GM19193 (cell line): Measurements from ENCODE around the gene NUP98.

Source experiments
- POLR2A ChIP-seq: IDR thresholded peaks from 4 replicates; pipeline ENCODE4 v1.6.1; 2011; ENCODE audit not compliant: insufficient read depth, insufficient read length; ENCODE audit errors: extremely low read depth

Gene NUP98

DNA sequence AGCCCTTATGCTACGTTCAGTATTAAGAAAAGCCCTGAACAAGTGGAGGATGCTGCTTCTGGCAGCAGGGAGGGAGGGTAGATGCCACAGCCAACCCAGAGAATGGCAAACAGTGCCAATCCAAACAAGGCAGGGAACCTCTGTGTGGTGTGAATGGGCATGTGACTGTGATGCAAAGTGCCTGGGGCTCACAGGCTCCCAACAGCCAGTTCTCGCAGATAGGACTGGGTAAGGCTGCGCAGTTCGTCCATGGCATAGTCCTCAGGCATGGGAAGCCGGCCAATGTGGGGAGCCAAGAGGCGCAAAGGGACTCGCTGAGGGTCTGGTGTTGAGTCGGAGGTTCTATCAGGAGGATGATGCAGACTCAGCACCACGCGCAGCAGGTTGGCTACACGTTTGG lies 121.4 kb downstream of the NUP98 start:
- no peak for TF ChIP-seq POLR2A

DNA sequence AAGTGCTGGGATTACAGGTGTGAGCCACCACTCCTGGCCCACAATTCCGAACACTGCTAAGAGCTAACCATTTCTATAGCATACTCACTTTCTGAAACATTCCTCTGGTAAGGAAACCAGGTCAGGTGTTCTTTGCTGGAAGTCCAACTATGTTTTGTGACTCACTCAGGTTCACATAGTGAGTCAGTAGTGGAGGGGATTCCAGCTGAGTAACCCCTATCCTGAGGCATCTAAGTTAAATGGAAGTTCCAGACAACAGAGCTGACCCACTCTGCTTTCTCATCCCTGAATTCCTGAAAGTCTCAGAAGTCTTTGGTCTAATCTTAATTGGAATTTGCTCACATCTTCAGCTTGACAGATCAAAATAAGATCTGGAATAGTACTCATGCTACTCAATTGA lies 123.2 kb downstream of the NUP98 start:
- TF ChIP-seq POLR2A, result no peak

DNA sequence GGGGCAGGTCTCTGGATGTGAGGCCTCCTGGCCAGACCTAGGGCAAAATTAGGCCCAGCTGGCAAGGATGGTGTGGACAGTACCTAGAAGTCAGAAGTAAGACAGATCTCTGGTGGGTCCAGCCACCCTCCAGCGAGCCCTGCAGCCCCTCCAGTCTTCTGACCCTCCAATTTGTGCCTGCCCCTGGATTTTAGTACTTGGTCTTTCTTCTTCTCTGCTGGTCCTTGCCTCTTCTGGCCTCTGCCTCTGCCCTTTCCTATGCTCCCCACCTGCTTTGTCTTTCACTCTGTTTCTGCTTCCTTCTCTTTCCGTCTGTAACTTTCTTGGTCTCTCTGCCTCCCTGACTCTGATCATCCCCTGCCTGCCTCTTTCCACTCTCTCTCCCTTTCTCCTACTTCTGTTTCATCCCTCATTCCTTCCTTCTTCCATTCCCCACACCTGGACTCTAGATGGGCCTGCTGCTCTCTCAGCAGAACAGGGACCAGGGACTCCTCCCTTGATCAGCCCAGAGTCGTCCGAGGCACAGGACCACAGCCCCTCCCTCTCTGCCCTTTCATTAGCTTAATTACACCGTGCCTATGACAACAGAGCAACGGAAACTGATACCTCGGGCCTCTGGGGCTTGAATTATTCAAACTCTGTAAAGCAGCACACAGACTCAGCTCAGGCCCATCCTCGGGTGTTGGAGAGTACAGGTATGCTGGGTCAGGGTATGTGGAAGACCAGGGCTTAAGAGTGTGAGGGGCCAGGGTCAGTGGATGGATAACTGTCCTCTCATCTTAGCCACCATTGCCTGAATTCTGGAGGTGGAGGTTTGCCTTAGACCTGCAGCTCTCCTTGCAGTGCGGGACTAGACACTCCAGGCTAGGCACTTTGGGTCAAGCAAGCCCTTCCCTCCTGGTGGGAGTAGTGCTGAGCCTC lies 125.8 kb downstream of the NUP98 start, which contains the start of gene CHRNA10:
TSS of gene CHRNA10 (minus strand) at position 51 of the 921 bp plus-strand sequence. CDS start 72 bp downstream, outside the sequence.
- TF ChIP-seq POLR2A, result no peak

DNA sequence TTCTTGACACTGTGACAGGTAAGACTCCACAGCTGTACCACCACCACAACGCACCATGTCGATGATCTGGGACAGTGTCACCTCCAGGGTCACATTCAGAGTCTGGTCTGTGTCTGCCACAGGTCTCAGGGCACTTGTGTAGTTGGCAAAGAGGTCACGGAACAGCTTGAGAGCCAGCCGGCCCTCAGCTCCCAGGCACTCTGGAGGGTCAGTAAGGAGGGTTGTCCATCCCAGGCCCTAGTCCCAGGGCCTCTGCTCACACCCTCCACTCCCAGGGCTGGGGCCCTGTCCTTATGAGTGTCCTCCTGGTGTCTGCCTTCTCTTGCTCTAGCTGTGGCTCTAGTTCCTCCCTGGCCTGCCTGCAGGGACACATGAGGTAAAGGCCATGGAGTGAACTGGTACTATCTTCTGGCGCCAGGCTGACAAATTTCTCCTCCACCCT lies 127.6 kb downstream of the NUP98 start:
- TF ChIP-seq POLR2A, result no peak

DNA sequence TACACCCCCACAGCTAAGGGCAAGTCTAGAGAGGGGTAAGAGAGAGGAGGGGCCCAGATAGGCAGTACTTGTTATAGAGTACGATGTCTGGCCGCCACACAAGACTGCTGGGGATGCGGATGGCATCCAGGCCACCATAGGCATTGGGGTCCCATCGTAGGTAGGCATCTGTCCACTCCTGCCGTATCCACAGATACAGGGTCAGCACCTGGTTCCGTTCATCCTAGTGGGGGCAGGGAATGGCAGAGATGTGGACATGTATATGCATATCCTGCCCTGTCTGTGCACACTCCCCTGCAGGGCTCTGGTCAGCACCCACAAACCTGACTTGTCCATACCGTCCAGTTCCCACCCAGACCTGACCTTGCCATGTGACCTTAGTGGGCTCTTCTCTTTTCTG lies 128.2 kb downstream of the NUP98 start:
- no peak for TF ChIP-seq POLR2A

DNA sequence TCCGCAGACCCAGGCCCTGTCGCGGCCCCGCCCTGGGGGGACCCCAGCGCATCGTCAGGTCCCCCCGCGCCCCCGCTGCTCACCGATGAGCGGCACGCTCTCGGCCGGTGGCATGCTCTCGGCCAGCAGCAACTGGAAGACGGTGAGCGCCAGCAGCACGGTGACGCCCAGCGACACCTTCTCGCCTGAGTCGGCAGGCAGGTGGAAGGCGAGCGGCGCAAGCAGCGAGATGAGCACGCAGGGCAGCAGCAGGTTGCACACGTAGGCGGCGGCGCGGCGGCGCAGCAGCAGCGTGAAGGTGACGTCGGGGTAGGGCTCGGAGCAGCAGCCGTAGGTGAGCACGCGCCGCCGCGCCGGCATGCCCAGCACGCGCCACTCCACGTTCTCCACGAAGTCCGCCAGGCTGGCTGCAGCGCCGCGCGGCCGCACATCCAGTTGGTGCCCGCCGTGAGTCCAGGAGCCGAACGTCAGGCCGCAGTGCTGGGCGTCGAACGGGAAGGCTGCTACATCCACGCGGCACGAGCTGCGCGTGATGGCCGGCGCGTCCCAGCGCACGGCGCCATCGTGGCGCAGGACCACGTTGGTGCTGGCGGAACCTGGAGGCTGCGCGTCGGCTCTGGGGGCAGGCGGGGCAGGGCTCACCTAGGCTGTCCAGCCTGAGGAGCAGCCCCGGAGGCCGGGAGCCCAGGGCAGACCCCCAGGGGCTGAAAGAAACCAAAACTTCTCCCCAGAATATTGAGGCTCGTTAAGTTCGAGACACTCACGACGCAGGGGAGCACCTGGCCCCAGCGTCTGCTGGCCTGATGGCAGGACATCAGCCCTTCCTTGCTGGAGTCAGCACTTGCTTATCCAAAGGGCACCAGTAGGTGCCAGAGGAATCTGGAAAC lies 130.0 kb downstream of the NUP98 start:
- no peak for TF ChIP-seq POLR2A

DNA sequence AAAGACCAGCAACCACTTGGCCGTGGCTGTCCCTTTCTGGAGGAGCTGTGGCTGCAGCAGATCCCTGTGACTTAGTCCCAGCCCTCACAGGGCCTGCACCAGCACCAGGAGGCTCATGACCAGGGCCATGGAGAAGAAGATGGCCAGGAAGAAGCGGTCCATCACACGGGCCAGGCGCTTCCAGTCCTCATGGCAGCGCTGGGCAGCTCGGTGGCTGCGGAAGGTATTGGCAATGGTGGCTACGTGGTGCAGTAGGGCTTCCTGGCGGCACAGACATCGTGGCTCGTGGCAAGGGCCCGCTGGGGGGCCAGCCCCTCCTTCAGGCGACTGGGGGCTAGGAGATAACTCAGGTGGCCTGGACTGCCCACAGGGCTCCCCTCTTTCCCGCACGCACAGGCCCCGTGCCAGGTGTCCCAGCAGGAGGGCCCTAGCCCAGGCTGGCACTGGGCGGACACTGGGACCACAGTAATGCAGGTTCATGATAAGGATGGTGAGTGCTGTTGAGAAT lies 131.3 kb downstream of the NUP98 start:
- no peak for TF ChIP-seq POLR2A

DNA sequence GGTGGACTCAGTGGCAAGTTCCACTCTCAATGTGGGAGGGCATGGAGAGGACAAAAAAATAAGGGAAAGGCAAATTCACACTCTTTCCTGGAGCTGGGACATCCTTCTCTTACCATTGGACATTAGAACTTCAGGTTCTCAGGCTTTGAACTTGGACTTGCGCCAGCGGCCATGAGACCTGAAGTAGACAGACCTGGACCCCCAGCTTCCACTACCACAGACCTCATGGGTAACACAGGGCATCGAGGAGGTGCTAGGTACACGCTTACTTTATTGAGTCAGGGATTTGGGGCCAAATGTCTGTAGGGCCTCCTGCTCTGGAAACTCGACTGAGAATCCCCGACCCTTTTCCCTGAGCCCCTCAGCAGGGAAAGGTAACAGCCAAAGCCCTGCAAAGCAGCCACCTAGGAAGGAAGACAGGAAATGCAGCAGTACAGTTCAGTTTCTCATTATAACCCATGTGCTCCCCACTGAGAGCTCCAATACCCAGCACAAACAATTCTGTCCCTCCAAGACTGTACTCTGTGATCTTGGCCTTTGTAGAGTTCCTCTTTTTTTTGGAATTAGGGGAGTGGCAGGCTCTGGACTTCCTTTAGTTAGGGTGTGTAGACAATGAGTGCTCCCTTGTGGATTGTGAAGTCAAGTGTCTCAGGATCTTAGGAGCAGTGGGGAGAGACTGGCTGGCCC lies 131.9 kb downstream of the NUP98 start:
- no peak for TF ChIP-seq POLR2A

DNA sequence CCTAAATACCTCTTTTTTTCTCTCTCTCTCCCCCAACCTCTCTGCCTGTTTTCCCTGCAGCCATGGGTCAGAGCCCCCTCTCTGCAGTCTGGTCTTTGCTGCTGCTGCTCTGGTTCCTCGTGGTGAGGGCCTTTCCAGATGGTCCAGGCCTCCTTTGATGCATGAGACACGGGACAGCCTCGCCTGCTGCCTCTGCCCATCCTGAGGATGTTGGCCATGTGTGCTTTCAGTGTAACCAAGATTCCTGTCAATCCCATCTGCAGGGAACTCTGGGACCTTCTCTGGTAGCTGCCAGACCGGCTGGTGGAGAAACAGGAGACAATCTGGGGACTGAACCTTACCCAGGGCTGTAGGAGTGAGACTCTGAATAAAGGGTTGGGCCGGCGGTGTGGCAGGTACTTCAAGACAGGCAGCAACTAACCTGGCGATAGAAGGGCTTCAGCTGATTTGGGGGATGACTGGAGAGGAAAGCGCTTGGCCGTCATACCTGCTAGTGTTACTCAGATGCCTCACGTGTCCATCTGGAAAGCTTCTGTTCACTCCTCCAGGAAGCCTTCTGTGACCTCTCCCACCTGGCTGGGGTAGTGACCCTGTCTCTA lies 133.2 kb downstream of the NUP98 start:
- TF ChIP-seq POLR2A, result no peak

DNA sequence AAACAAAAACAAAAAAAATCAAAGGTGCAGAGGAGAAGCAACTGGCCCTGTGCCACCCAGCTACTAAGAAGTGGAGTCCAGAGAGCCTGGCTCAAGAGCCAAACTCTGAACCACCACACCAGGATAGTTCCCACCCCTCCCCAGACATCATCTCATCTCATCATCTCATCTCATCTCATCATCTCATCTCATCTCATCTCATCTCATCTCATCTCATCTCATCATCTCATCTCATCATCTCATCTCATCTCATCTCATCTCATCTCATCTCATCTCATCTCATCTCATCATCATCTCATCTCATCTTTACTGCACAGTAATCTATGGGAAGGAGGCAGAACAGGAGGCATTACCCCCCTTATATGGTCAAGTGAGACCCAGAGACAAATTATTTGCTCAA lies 134.5 kb downstream of the NUP98 start:
- TF ChIP-seq POLR2A, result no peak

DNA sequence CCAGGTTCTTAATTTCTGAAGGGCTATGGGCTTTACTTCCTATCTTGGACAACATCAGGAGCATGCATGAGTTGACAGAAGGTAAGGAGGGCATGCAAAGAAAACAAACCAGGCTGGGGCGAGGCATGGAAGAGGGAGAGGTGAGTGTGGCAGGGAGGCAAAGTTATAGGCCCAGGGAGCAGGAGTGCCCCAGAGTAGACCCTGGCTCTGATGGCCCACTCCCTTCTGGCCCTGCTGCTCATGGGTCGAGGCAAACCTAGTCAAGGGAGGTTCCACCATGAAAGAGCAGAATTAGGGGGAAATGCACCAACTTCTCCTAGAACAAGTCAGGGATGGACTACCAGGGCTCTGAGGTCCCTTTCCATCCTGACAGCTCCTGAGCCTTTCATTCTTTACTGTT lies 136.4 kb downstream of the NUP98 start:
- no peak for TF ChIP-seq POLR2A

DNA sequence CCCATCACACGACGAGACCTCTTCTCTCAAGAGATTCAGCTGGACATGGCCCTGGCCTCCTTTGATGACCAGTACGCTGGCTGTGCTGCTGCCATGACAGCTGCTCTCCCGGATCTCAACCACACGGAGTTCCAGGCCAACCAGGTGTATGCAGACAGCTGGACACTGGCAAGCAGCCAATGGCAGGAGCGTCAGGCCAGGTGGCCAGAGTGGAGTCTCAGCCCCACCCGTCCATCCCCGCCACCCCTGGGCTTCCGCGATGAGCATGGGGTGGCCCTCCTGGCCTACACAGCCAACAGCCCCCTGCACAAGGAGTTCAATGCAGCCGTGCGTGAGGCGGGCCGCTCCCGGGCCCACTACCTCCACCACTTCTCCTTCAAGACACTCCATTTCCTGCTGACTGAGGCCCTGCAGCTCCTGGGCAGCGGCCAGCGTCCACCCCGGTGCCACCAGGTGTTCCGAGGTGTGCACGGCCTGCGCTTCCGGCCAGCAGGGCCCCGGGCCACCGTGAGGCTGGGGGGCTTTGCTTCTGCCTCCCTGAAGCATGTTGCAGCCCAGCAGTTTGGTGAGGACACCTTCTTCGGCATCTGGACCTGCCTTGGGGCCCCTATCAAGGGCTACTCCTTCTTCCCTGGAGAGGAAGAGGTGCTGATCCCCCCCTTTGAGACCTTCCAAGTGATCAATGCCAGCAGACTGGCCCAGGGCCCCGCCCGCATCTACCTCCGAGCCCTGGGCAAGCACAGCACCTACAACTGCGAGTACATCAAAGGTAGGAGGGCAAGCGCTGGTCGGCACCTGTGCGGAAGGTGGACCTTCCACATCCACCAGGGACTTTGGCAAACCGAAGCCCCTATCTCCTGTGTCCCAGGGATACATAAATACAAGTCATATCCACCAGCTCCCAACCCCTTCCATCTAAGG lies 137.5 kb downstream of the NUP98 start:
- no peak for TF ChIP-seq POLR2A

DNA sequence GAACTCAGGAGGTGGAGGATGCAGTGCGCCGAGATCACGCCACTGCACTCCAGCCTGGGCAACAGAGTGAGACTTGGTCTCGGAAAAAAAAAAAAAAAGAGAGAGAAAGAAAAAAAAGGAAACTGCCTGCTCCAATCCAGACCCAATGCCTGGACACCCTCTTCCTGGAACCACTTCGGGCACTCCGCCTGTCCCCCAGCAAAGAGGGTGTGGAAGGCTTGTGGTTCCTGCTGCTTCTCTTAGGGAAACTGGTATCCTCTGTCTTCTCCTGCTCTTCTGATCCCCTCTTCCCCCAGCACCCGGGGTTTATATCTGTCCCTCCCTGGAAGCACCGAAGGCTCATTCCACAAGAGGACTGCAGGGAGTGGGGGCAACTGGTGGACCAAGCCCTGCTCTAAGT lies 139.1 kb downstream of the NUP98 start:
- no peak for TF ChIP-seq POLR2A
